PC-9 (cell line): Measurements from ENCODE around the gene ITGB7.

Experiments
- CTCF ChIP-seq: fragments of 200-600 bp; sonication (generic); conservative IDR thresholded peaks from 2 replicates; pipeline ENCODE4 v1.6.1; 2017; ENCODE audit warnings: mixed run types, antibody characterized with exemption, mild to moderate bottlenecking, moderate library complexity
- EZH2 ChIP-seq: fragments of 200-600 bp; sonication (generic); IDR thresholded peaks from 2 replicates; pipeline ENCODE4 v1.8.0; 2017; ENCODE audit warnings: antibody characterized with exemption, low read depth

GRCh38 chr12:53220694-53221202, 13.7 kb upstream of the ITGB7 start:
- TF ChIP-seq EZH2, result no peak
- no peak for TF ChIP-seq CTCF
